Suprapubic skin (tissue), 4 donors: ENCODE measurements around the gene TGFB3.

Experiments used
- CTCF ChIP-seq, 2 donors: fragments of 200-600 bp in 1 of 2; fragments of 450-650 bp in 1 of 2; sonication (generic) in 1 of 2; IDR thresholded peaks; one replicate each; pipeline ENCODE4 v1.5.1; 2016 to 2019; ENCODE audit warnings: antibody characterized with exemption in 2 of 2, mild to moderate bottlenecking in 1 of 2, moderate library complexity in 1 of 2
- EP300 ChIP-seq: sonication (generic); formaldehyde crosslinking; IDR thresholded peaks from one replicate; pipeline ENCODE4 v1.6.1; 2017; ENCODE audit warnings: antibody characterized with exemption
- POLR2A ChIP-seq, 2 donors: fragments of 450-650 bp; IDR thresholded peaks; one replicate each; pipeline ENCODE4 v1.6.1; 2017; ENCODE audit warnings: antibody characterized with exemption in 2 of 2, mild to moderate bottlenecking in 2 of 2, moderate library complexity in 2 of 2
- POLR2AphosphoS5 ChIP-seq, 3 donors: sonication (generic); formaldehyde crosslinking; IDR thresholded peaks; one replicate each; pipeline ENCODE4 v1.6.1; 2017; ENCODE audit warnings: antibody characterized with exemption in 3 of 3

- TF ChIP-seq CTCF (IDR thresholded peaks at IDR 0.05) (no peak), POLR2A (IDR thresholded peaks at IDR 0.05) (no peak), EP300 (no peak), POLR2AphosphoS5 (IDR thresholded peaks at IDR 0.05) (no peak)
Measured at GRCh38 chr14:75983019-75983358, 1.2 kb upstream of the TGFB3 start.
